NB4 (cell line): ENCODE results near the gene LRIG3.

Experiments used
- DNase-seq: peaks from one replicate; pipeline ENCODE4 v3.0.0; 2010; ENCODE audit warnings: low read depth
- H3K4me3 ChIP-seq: one replicate; pipeline ENCODE4 v1.5.1; 2011; ENCODE audit warnings: mild to moderate bottlenecking, low read depth, low read length, moderate library complexity
- MYC ChIP-seq: IDR thresholded peaks from 2 replicates; pipeline ENCODE4 v1.6.1; 2011; ENCODE audit warnings: low read depth, low read length
- POLR2A ChIP-seq: IDR thresholded peaks from 2 replicates; pipeline ENCODE4 v1.6.1; 2011; ENCODE audit warnings: mild to moderate bottlenecking; ENCODE audit not compliant: insufficient read length; ENCODE audit errors: extremely low read depth
- TF ChIP-seq, protein P1 (sequence below): IDR thresholded peaks from 2 replicates; pipeline ENCODE4 v1.6.1; 2011; ENCODE audit warnings: low read depth, low read length
- TF ChIP-seq, protein P2 (sequence below): IDR thresholded peaks from one replicate; pipeline ENCODE4 v1.5.1; 2012; ENCODE audit warnings: low read depth, low read length

LRIG3 gene, protein sequence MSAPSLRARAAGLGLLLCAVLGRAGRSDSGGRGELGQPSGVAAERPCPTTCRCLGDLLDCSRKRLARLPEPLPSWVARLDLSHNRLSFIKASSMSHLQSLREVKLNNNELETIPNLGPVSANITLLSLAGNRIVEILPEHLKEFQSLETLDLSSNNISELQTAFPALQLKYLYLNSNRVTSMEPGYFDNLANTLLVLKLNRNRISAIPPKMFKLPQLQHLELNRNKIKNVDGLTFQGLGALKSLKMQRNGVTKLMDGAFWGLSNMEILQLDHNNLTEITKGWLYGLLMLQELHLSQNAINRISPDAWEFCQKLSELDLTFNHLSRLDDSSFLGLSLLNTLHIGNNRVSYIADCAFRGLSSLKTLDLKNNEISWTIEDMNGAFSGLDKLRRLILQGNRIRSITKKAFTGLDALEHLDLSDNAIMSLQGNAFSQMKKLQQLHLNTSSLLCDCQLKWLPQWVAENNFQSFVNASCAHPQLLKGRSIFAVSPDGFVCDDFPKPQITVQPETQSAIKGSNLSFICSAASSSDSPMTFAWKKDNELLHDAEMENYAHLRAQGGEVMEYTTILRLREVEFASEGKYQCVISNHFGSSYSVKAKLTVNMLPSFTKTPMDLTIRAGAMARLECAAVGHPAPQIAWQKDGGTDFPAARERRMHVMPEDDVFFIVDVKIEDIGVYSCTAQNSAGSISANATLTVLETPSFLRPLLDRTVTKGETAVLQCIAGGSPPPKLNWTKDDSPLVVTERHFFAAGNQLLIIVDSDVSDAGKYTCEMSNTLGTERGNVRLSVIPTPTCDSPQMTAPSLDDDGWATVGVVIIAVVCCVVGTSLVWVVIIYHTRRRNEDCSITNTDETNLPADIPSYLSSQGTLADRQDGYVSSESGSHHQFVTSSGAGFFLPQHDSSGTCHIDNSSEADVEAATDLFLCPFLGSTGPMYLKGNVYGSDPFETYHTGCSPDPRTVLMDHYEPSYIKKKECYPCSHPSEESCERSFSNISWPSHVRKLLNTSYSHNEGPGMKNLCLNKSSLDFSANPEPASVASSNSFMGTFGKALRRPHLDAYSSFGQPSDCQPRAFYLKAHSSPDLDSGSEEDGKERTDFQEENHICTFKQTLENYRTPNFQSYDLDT

DNA sequence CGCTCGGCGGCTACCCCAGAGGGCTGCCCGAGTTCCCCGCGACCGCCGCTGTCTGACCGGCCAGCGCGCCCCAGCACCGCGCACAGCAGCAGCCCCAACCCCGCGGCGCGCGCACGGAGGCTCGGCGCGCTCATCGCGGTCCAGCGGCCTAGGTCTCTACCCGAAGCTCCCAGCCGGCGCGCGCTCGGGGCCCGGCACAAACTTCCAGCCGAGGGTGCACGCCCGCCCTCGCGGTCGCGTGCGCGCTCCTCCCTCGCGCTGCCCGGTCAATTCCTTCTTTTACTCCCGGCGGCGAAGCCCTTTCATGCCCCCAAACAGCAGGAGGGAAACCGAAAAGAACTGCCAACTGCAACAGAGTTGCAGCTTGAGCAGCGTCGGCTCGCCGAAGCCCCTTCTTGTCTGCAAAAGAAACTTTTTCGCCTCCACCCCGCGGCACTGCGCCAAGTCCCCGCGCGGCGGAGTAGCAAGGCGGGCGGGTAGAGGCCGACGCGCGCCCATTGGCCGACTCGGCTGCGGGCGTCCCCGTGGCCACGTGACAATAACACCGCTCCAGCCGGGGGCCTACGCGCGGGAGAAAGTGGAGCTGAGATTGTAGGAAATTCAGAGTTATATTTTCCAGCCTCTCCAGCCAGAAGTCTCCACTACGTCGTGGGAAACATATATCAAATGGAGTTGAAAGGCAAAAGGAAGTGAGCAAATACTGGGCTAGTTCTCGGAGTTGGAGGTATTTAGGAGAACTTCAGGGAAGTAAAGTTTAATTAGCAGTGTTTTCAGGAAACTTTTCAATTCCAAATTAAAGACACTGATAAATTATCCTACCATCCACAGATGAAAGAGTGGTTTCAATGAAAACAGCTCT, at the start of gene LRIG3:
LRIG3 (minus strand) TSS at position 403 of the 859 bp plus-strand sequence; CDS start at position 134, 269 bp downstream.
- TF ChIP-seq, protein P1, sequence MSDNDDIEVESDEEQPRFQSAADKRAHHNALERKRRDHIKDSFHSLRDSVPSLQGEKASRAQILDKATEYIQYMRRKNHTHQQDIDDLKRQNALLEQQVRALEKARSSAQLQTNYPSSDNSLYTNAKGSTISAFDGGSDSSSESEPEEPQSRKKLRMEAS: no peak
- no peak within 1 kb of the TSS for H3K4me3 ChIP-seq
- DNase-seq: no peak

DNA sequence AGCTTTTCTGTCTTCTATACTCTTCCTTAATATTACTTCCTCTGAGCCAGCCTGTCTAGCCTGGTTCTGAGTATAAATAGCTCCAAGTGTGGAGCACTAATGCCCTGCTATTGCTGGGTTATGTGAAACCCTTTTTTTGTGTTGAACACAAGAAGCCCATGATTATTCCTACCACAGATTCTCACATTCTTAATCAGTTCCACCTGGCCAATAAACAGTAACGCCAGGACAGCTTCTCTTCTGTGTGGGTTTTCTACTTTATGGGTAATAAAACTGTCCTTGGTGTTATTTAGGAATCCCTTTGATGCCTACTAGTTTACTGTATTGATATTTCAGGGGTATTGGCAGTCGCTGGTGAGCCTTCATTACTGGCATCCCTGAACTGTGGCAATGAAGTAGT, 48.9 kb upstream of the LRIG3 start:
- TF ChIP-seq, protein P1: no peak
- no peak for TF ChIP-seq MYC
- TF ChIP-seq POLR2A: no peak
- TF ChIP-seq, protein P2, sequence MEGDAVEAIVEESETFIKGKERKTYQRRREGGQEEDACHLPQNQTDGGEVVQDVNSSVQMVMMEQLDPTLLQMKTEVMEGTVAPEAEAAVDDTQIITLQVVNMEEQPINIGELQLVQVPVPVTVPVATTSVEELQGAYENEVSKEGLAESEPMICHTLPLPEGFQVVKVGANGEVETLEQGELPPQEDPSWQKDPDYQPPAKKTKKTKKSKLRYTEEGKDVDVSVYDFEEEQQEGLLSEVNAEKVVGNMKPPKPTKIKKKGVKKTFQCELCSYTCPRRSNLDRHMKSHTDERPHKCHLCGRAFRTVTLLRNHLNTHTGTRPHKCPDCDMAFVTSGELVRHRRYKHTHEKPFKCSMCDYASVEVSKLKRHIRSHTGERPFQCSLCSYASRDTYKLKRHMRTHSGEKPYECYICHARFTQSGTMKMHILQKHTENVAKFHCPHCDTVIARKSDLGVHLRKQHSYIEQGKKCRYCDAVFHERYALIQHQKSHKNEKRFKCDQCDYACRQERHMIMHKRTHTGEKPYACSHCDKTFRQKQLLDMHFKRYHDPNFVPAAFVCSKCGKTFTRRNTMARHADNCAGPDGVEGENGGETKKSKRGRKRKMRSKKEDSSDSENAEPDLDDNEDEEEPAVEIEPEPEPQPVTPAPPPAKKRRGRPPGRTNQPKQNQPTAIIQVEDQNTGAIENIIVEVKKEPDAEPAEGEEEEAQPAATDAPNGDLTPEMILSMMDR: no peak
- no peak overlapping the region for H3K4me3 ChIP-seq
- DNase-seq: no peak

DNA sequence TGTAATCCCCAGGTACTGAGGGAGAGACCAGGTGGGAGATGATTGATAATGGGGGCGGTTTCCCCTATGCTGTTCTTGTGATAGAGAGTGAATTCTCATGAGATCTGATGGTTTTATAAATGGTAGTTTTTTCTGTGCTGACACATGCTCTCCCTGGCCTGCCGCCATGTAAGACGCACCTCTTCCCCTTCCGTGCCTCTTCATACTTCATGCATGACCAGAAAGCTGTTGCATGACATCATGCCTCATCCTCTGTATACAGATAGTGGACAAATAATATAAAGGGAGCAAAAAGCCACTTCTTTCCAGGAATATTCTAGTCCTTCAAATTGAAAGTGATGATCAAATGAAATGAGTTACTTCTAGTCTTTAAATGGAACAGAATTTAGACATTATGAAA, 47.3 kb upstream of the LRIG3 start:
- TF ChIP-seq, protein P2: no peak
- TF ChIP-seq, protein P1: no peak
- DNase-seq: no peak
- no peak overlapping the region for H3K4me3 ChIP-seq

DNA sequence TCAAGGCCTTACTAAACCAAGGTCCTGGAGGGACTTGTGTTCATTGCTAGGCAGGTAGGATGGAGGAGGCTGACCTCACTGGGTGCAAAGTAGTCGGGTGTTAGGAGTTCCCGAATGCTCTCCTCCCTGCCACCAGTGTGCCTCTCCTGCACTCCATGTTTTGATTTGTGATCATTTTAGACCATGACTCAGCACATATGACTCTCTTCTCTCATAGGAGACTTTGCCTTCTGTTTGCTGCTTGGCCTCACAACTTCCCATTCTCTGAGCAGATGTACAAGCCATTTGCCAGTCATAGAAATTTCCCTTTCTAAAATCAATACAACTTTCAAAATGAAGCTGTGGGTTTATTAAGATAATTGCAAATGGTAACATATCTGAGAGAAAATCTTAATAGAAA, 46.6 kb upstream of the LRIG3 start:
- no peak for DNase-seq
- TF ChIP-seq, protein P1: no peak
- TF ChIP-seq MYC: no peak
- TF ChIP-seq, protein P2: no peak
- no peak for TF ChIP-seq POLR2A
- no peak overlapping the region for H3K4me3 ChIP-seq

DNA sequence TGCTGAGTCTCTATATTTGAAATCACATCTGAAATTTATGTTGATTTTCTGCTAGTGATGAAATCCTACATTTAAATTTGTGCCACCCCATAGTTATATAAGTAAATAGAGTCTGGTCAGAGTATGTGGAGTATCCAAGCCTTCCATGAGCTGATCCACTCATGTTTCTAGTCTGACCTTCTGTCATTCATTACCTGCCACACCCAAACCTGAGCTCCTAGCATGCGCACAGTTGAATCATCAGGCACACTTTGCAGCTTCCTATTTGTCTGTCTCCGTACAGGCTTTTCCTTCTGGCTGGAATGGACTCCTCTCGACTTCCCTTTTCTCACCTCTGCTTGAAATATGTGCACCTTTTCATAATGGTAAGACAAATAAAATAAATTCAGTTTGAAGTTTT, 45.3 kb upstream of the LRIG3 start:
- TF ChIP-seq MYC (no peak), POLR2A (no peak)
- DNase-seq: no peak
- H3K4me3 ChIP-seq: no peak overlapping the region

DNA sequence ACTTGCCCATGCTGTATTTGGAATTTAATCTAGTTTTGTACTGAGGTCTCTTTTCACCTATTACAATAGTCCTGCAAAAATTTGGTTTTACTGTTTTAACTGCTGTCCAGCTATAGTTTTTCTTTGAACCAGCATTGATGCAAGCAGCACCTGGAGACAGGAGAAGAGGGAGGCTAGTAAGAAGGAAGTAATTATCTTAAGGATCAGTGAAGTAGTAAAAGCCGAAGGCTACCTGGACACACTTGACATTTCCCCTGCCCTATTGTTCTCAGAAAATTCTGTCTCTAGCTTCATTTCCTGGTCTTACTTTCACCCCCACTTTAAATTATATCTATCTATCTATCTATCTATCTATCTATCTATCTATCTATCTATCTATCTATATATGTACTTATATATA, 43.5 kb upstream of the LRIG3 start:
- TF ChIP-seq POLR2A: no peak
- TF ChIP-seq, protein P1: no peak
- TF ChIP-seq, protein P2: no peak
- no peak for TF ChIP-seq MYC
- no peak for DNase-seq
- H3K4me3 ChIP-seq: no peak overlapping the region
